Stimulated activated CD8-positive, alpha-beta memory T cell treated with anti-CD3 and anti-CD28 coated beads, Interleukin-4, amount 100 ng/mL, for 1 hour (primary cell): ENCODE measurements around the gene SETBP1.

Experiments
- DNase-seq, 2 donors: peaks; one replicate each; pipeline ENCODE4 v3.0.0-alpha.2; 2020; ENCODE audit warnings: low read depth in 2 of 2, low spot score in 1 of 2

The SETBP1 gene

GRCh38 chr18:44838971-44839666 is 158.4 kb downstream of the SETBP1 start:
- peak; percentile 11 to 37 for DNase-seq

- DNase-seq = no peak
These were observed 159.5 kb downstream of the SETBP1 start for GRCh38 chr18:44840058-44840790.

- no peak for DNase-seq
These were observed 160.5 kb downstream of the SETBP1 start for GRCh38 chr18:44841221-44841620.

- DNase-seq = no peak
These were observed 161.3 kb downstream of the SETBP1 start for GRCh38 chr18:44841752-44842587.

GRCh38 chr18:44842588-44843412 is 162.1 kb downstream of the SETBP1 start:
- no peak for DNase-seq

- no peak for DNase-seq
These were observed 163.8 kb downstream of the SETBP1 start for GRCh38 chr18:44844486-44844885.

- DNase-seq = no peak
These were observed 165.8 kb downstream of the SETBP1 start for GRCh38 chr18:44846450-44846849.

- no peak for DNase-seq
These were observed 168.1 kb downstream of the SETBP1 start for GRCh38 chr18:44848644-44849335.

- no peak for DNase-seq
These were observed 168.7 kb downstream of the SETBP1 start for GRCh38 chr18:44849361-44849760.

- no peak for DNase-seq
These were observed 169.3 kb downstream of the SETBP1 start for GRCh38 chr18:44850001-44850400.

GRCh38 chr18:44851856-44852621 is 171.4 kb downstream of the SETBP1 start:
- DNase-seq = no peak

- no peak for DNase-seq
These were observed 172.1 kb downstream of the SETBP1 start for GRCh38 chr18:44852818-44853217.

GRCh38 chr18:44853430-44853829 is 172.7 kb downstream of the SETBP1 start:
- no peak for DNase-seq

GRCh38 chr18:44855681-44856080 is 175.0 kb downstream of the SETBP1 start:
- DNase-seq = no peak

GRCh38 chr18:44856157-44856556 is 175.5 kb downstream of the SETBP1 start:
- no peak for DNase-seq

- DNase-seq = no peak
These were observed 176.4 kb downstream of the SETBP1 start for GRCh38 chr18:44857081-44857480.

GRCh38 chr18:44857744-44858491 is 177.2 kb downstream of the SETBP1 start:
- no peak for DNase-seq

GRCh38 chr18:44859263-44859662 is 178.6 kb downstream of the SETBP1 start:
- no peak for DNase-seq
